H9 (cell line): ENCODE data around the gene JPH2. TPM values are rescaled to one million over a fixed set of nuclear protein-coding genes. Genes with fewer than 3 reads are reported as not detected.

ENCODE experiments used
- DNase-seq: peaks from one replicate; pipeline ENCODE4 v3.0.0-alpha.2; 2017
- H2AFZ ChIP-seq: one replicate; pipeline ENCODE4 v1.6.1; 2013; ENCODE audit warnings: mild to moderate bottlenecking, low read length, control low read depth, moderate library complexity
- H2AK5ac ChIP-seq: 2 replicates; pipeline ENCODE4 v1.6.1; 2013; ENCODE audit warnings: low read length, control low read depth, mixed read lengths; ENCODE audit not compliant: insufficient read length
- H2BK120ac ChIP-seq: one replicate; pipeline ENCODE4 v1.6.1; 2013; ENCODE audit warnings: low read depth, mild to moderate bottlenecking, low read length, control low read depth, inconsistent platforms; ENCODE audit not compliant: poor library complexity, severe bottlenecking
- H2BK12ac ChIP-seq: 2 replicates; pipeline ENCODE4 v1.6.1; 2013; ENCODE audit warnings: low read length, control low read depth, mixed read lengths, low read depth; ENCODE audit not compliant: insufficient read length
- H2BK15ac ChIP-seq: 2 replicates; pipeline ENCODE4 v1.6.1; 2013; ENCODE audit warnings: low read depth, low read length, control low read depth
- H2BK20ac ChIP-seq: one replicate; pipeline ENCODE4 v1.6.1; 2013; ENCODE audit warnings: low read depth, mild to moderate bottlenecking, low read length, control low read depth, inconsistent platforms; ENCODE audit not compliant: poor library complexity, severe bottlenecking
- H2BK5ac ChIP-seq: 2 replicates; pipeline ENCODE4 v1.6.1; 2013; ENCODE audit warnings: low read length, control low read depth, mixed read lengths; ENCODE audit not compliant: insufficient read length
- H3K14ac ChIP-seq: 2 replicates; pipeline ENCODE4 v1.6.1; 2013; ENCODE audit warnings: low read length, control low read depth; ENCODE audit not compliant: insufficient read depth
- H3K18ac ChIP-seq: 2 replicates; pipeline ENCODE4 v1.6.1; 2013; ENCODE audit warnings: low read depth, mild to moderate bottlenecking, mixed read lengths, low read length, control low read depth; ENCODE audit not compliant: insufficient read length
- H3K23ac ChIP-seq: 2 replicates; pipeline ENCODE4 v1.6.1; 2013; ENCODE audit warnings: low read length, control low read depth, mixed read lengths, low read depth; ENCODE audit not compliant: insufficient read length
- H3K23me2 ChIP-seq: 2 replicates; pipeline ENCODE4 v1.6.1; 2013; ENCODE audit warnings: low read depth, mild to moderate bottlenecking, mixed read lengths, low read length, control low read depth; ENCODE audit not compliant: insufficient read length, poor library complexity, severe bottlenecking
- H3K27ac ChIP-seq: 2 replicates; pipeline ENCODE4 v1.5.1; 2013; ENCODE audit warnings: low read length, control low read depth, mixed read lengths, low read depth; ENCODE audit not compliant: insufficient read length
- H3K27me3 ChIP-seq: 2 replicates; pipeline ENCODE4 v1.6.1; 2013; ENCODE audit warnings: low read length, control low read depth, inconsistent platforms; ENCODE audit not compliant: insufficient read depth
- H3K4ac ChIP-seq: 2 replicates; pipeline ENCODE4 v1.6.1; 2013; ENCODE audit warnings: low read depth, mild to moderate bottlenecking, control low read depth, inconsistent platforms, low read length, moderate library complexity
- H3K4me1 ChIP-seq: 2 replicates; pipeline ENCODE4 v1.6.1; 2013; ENCODE audit warnings: low read length, control low read depth, inconsistent platforms; ENCODE audit not compliant: insufficient read depth
- H3K4me2 ChIP-seq: 2 replicates; pipeline ENCODE4 v1.6.1; 2013; ENCODE audit warnings: low read length, control low read depth, mixed read lengths; ENCODE audit not compliant: insufficient read length, insufficient read depth
- H3K56ac ChIP-seq: 2 replicates; pipeline ENCODE4 v1.6.1; 2013; ENCODE audit warnings: low read depth, mild to moderate bottlenecking, mixed read lengths, low read length, control low read depth; ENCODE audit not compliant: insufficient read length
- H3K79me1 ChIP-seq: 2 replicates; pipeline ENCODE4 v1.6.1; 2013; ENCODE audit warnings: low read depth, mild to moderate bottlenecking, moderate library complexity, low read length, control low read depth, inconsistent platforms; ENCODE audit not compliant: insufficient read depth, poor library complexity, severe bottlenecking
- H3K79me2 ChIP-seq: 2 replicates; pipeline ENCODE4 v1.6.1; 2013; ENCODE audit warnings: low read length, control low read depth, inconsistent platforms; ENCODE audit not compliant: insufficient read depth
- H3K9ac ChIP-seq: 2 replicates; pipeline ENCODE4 v1.6.1; 2013; ENCODE audit warnings: low read length, control low read depth, mixed read lengths; ENCODE audit not compliant: insufficient read length; ENCODE audit errors: extremely low read depth
- H3K9me3 ChIP-seq: one replicate; pipeline ENCODE4 v1.6.1; 2013; ENCODE audit warnings: low read depth, low read length, inconsistent platforms; ENCODE audit not compliant: control insufficient read depth
- H3T11ph ChIP-seq: one replicate; pipeline ENCODE4 v1.6.1; 2013; ENCODE audit warnings: mild to moderate bottlenecking, low read length, control low read depth, inconsistent platforms
- H4K20me1 ChIP-seq: one replicate; pipeline ENCODE4 v1.6.1; 2013; ENCODE audit not compliant: control insufficient read depth, insufficient read length, insufficient read depth
- H4K5ac ChIP-seq: 2 replicates; pipeline ENCODE4 v1.6.1; 2013; ENCODE audit warnings: low read depth, mild to moderate bottlenecking, mixed read lengths, low read length, control low read depth; ENCODE audit not compliant: insufficient read length
- H4K8ac ChIP-seq: replicated peaks from 2 replicates; pipeline ENCODE4 v1.6.1; 2013; ENCODE audit warnings: low read length, control low read depth, mixed read lengths, low read depth; ENCODE audit not compliant: insufficient read length
- H4K91ac ChIP-seq: 2 replicates; pipeline ENCODE4 v1.6.1; 2013; ENCODE audit warnings: low read depth, mild to moderate bottlenecking, moderate library complexity, mixed read lengths, low read length, control low read depth; ENCODE audit not compliant: insufficient read length
- H3K27ac Mint-ChIP-seq, 3 experiments: 2 replicates in 2 of 3; 3 replicates in 1 of 3; pipeline ENCODE4 v1.8.0; 2020 to 2021; ENCODE audit warnings: mixed read lengths in 3 of 3, mild to moderate bottlenecking in 1 of 3, moderate library complexity in 1 of 3
- H3K27me3 Mint-ChIP-seq: 2 replicates; pipeline ENCODE4 v1.8.0; 2021; ENCODE audit warnings: low read depth, mild to moderate bottlenecking, moderate library complexity, mixed read lengths
- H3K36me3 Mint-ChIP-seq, 3 experiments: 2 replicates in 2 of 3; 3 replicates in 1 of 3; pipeline ENCODE4 v1.8.0; 2020 to 2021; ENCODE audit warnings: low read depth in 3 of 3, mixed read lengths in 3 of 3; ENCODE audit not compliant: insufficient read depth in 1 of 3
- H3K4me1 Mint-ChIP-seq, 2 experiments: 2 replicates each; pipeline ENCODE4 v1.8.0; 2020; ENCODE audit warnings: mixed read lengths in 2 of 2
- H3K4me3 Mint-ChIP-seq, 2 experiments: 2 replicates in 1 of 2; 3 replicates in 1 of 2; pipeline ENCODE4 v1.8.0; 2020 to 2021; ENCODE audit warnings: mild to moderate bottlenecking in 2 of 2, mixed read lengths in 2 of 2, moderate library complexity in 1 of 2
- H3K9me3 Mint-ChIP-seq, 2 experiments: 2 replicates in 1 of 2; 3 replicates in 1 of 2; pipeline ENCODE4 v1.8.0; 2020; ENCODE audit warnings: mild to moderate bottlenecking in 2 of 2, mixed read lengths in 2 of 2, moderate library complexity in 1 of 2
- WGBS: extraction: QIAGEN DNeasy Blood & Tissue Kit; methylation state at CpG from one replicate; pipeline ENCODE4 v1.1.7; 2013; ENCODE audit warnings: missing lambda C conversion rate, low lambda C conversion rate, mixed read lengths; ENCODE audit not compliant: insufficient read length; ENCODE audit errors: extremely low coverage; 5-methylcytosine and 5-hydroxymethylcytosine counted together
- total RNA-seq: library from RNA; stranded (reverse); gene quantifications from 2 replicates; pipeline ENCODE4 v1.2.1, GENCODE V29; 2021
- TF ChIP-seq, protein P1 (sequence below): fragments of 200-600 bp; sonication (generic); conservative IDR thresholded peaks from 3 replicates; pipeline ENCODE4 v1.8.0; 2021; ENCODE audit warnings: antibody characterized with exemption, mild to moderate bottlenecking

The JPH2 gene
- total RNA-seq, 1 experiment from 2014 or later = 0.31 TPM

DNA sequence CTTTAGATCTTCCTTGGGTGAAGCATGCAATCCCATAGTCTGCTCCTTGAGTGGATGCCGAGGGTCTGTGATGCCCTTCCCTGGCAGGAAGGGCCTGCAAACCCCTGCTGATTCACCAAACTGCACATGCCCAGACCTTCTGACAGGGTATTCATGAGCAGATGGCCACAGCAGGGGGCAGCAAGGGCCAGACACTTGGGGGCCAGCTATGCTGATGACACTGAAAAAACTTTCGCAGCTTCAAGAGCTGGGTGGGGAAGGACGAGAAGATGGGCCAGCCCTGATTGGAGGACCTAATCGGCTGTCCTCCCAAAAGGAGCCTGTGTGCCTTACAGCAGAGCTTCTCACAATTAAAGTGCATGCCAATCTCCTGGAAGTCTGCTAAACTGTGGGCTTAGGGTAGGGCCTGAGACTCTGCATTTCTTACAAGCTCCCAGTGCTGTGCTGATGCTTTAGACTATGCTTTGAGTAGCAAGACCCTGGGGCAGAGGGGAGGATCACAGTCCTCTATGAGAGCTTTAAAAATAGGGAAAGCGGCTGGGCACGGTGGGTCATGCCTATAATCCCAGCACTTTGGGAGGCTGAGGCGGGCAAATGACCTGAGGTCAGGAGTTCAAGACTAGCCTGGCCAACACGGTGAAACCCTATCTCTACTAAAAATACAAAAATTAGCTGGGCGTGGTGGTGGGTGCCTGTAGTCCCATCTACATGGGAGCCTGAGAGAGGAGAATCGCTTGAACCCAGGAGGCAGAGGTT is 44.9 kb upstream of the JPH2 start:
- H3K79me2 ChIP-seq = no peaks in the 10 kb centered on the region
- no peak overlapping the region for H2BK120ac ChIP-seq
- H3K9ac ChIP-seq = no peak overlapping the region
- no peak overlapping the region for H2BK5ac ChIP-seq
- TF ChIP-seq, protein P1, sequence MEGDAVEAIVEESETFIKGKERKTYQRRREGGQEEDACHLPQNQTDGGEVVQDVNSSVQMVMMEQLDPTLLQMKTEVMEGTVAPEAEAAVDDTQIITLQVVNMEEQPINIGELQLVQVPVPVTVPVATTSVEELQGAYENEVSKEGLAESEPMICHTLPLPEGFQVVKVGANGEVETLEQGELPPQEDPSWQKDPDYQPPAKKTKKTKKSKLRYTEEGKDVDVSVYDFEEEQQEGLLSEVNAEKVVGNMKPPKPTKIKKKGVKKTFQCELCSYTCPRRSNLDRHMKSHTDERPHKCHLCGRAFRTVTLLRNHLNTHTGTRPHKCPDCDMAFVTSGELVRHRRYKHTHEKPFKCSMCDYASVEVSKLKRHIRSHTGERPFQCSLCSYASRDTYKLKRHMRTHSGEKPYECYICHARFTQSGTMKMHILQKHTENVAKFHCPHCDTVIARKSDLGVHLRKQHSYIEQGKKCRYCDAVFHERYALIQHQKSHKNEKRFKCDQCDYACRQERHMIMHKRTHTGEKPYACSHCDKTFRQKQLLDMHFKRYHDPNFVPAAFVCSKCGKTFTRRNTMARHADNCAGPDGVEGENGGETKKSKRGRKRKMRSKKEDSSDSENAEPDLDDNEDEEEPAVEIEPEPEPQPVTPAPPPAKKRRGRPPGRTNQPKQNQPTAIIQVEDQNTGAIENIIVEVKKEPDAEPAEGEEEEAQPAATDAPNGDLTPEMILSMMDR = no peak
- no peak overlapping the region for H2BK20ac ChIP-seq
- no peaks in the 10 kb centered on the region for H3K27me3 Mint-ChIP-seq
- H3K9me3 ChIP-seq = no peaks in the 10 kb centered on the region
- no peak overlapping the region for H3K4ac ChIP-seq
- no peak overlapping the region for H4K5ac ChIP-seq
- H3K27me3 ChIP-seq = no peaks in the 10 kb centered on the region
- no peak overlapping the region for H4K91ac ChIP-seq
- H2BK12ac ChIP-seq = no peak overlapping the region
- peak overlapping the region; percentile 2 for H3K4me2 ChIP-seq
- H2AFZ ChIP-seq = no peak overlapping the region
- DNase-seq = peak; percentile 81
- H3K36me3 Mint-ChIP-seq = no peaks in the 10 kb centered on the region
- peak overlapping the region; percentile 8 to 89 (median 60); a peak in 4 of 7 replicates for H3K27ac Mint-ChIP-seq
- H2AK5ac ChIP-seq = no peak overlapping the region
- no peak overlapping the region for H3K23ac ChIP-seq
- H3K4me3 Mint-ChIP-seq = no peak overlapping the region; a peak in 1 of 5 replicates
- no peak overlapping the region for H3K56ac ChIP-seq
- H2BK15ac ChIP-seq = no peak overlapping the region
- H3K79me1 ChIP-seq = no peaks in the 10 kb centered on the region
- H3K4me1 Mint-ChIP-seq = peaks cover 19 to 29% of the 10 kb centered on the region in 2 experiments
- no peaks in the 10 kb centered on the region for H3K9me3 Mint-ChIP-seq
- no peaks in the 10 kb centered on the region for H3K23me2 ChIP-seq
- H3K14ac ChIP-seq = no peak overlapping the region
- H4K8ac ChIP-seq = no peak overlapping the region
- no CpG with 5 or more reads among the region's 10 CpGs for WGBS
- no peak overlapping the region for H3K18ac ChIP-seq
- H3K4me1 ChIP-seq = 0 out of 2 replicates have a peak, but pooled peaks cover 4% of the 10 kb centered on the region
- no peak overlapping the region for H3T11ph ChIP-seq
- H4K20me1 ChIP-seq = no peaks in the 10 kb centered on the region
- H3K27ac ChIP-seq = no peak overlapping the region
